ENCODE measurements around the gene ADAMTS17.

DNA sequence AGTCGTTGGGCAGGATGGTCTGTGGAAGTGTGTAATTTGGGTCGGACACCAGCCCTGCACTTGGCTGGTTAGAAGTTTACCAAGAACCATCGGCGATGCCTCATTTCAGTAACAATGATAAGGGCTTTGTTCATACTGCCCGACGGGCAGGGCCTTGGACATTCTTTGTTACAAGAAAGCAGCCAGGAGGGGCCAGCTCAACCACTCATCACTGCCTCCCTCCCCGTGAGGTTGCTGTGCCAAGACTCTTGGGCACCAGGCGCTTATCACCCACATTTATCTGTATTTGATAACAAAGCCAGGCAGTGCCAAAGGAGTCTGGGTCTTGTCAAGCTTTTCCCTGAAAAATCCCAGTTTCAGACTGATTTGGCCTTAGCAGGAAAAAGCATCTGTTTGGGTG, 235.0 kb downstream of the ADAMTS17 start:
- TF ChIP-seq, protein P1, sequence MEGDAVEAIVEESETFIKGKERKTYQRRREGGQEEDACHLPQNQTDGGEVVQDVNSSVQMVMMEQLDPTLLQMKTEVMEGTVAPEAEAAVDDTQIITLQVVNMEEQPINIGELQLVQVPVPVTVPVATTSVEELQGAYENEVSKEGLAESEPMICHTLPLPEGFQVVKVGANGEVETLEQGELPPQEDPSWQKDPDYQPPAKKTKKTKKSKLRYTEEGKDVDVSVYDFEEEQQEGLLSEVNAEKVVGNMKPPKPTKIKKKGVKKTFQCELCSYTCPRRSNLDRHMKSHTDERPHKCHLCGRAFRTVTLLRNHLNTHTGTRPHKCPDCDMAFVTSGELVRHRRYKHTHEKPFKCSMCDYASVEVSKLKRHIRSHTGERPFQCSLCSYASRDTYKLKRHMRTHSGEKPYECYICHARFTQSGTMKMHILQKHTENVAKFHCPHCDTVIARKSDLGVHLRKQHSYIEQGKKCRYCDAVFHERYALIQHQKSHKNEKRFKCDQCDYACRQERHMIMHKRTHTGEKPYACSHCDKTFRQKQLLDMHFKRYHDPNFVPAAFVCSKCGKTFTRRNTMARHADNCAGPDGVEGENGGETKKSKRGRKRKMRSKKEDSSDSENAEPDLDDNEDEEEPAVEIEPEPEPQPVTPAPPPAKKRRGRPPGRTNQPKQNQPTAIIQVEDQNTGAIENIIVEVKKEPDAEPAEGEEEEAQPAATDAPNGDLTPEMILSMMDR (IDR thresholded peaks at IDR 0.05), result no peak
- no peak for TF ChIP-seq POLR2A (IDR thresholded peaks at IDR 0.05)

Measured in testis (tissue), 2 donors.